Measurements from ENCODE around the gene APPBP2.

- TF ChIP-seq, protein P1, sequence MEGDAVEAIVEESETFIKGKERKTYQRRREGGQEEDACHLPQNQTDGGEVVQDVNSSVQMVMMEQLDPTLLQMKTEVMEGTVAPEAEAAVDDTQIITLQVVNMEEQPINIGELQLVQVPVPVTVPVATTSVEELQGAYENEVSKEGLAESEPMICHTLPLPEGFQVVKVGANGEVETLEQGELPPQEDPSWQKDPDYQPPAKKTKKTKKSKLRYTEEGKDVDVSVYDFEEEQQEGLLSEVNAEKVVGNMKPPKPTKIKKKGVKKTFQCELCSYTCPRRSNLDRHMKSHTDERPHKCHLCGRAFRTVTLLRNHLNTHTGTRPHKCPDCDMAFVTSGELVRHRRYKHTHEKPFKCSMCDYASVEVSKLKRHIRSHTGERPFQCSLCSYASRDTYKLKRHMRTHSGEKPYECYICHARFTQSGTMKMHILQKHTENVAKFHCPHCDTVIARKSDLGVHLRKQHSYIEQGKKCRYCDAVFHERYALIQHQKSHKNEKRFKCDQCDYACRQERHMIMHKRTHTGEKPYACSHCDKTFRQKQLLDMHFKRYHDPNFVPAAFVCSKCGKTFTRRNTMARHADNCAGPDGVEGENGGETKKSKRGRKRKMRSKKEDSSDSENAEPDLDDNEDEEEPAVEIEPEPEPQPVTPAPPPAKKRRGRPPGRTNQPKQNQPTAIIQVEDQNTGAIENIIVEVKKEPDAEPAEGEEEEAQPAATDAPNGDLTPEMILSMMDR (IDR thresholded peaks at IDR 0.05) = no peak
- no peak for TF ChIP-seq TCF7L2 (IDR thresholded peaks at IDR 0.05; ENCODE audit: low read depth, low read length)
Measured at GRCh38 chr17:60471451-60471850, 54.6 kb downstream of the APPBP2 start.
